NCI-H69 (cell line): Measurements from ENCODE around the gene CMSS1.

Experiments
- DNase-seq: peaks from one replicate; lab custom pipeline; 2025; lab: John Stamatoyannopoulos, UW

The CMSS1 gene

DNA sequence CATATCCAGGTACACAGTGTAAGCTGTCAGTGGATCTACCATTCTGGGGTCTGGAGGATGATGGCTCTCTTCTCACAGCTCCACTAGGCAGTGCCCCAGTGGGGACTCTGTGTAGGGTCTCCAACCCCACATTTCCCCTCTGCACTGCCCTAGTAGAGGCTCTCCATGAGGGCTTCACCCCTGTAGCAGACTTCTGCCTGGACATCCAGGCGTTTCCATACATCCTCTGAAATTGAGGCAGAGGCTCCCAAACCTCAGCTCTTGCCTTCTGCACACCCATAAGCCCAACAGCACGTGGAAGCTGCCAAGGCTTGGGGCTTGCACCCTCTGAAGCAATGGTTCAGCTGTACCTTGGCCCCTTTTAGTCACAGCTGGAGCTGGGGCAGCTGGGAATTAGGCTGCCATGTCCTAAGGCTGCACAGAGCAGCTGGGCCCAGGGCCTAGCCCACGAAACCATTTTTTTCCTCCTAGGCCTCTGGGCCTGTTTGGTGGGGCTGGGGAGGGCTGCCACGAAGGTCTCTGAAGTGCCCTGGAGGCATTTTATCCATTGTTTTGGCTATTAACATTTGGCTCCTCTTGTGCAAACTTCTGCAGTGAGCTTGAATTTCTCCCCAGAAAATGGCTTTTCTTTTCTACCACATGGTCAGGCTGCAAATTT is 362.2 kb downstream of the CMSS1 start:
- no peak for DNase-seq

DNA sequence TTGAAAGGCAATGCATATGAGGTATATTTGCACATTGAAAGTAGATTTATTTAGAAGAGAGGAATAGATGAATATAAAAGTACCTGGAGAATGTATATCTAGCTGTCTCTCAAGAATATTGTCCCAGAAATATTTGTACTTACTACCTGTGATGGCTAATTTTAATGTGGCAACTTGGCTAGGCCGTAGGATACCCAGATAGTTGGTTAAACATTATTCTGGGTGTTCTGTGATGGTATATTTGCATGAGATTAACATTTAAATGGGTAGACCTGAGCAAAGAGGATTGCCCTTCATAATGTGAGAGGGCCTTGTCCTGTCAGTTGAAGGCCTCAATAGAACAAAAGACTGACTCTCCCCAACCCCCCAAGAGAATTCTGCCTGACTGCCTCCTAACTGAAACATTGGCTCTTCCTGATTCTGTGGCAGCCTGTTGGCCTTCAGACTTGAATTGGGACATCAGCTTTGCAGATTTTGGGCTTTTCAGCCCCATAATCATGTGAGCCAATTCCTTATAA is 366.0 kb downstream of the CMSS1 start:
- no peak for DNase-seq

DNA sequence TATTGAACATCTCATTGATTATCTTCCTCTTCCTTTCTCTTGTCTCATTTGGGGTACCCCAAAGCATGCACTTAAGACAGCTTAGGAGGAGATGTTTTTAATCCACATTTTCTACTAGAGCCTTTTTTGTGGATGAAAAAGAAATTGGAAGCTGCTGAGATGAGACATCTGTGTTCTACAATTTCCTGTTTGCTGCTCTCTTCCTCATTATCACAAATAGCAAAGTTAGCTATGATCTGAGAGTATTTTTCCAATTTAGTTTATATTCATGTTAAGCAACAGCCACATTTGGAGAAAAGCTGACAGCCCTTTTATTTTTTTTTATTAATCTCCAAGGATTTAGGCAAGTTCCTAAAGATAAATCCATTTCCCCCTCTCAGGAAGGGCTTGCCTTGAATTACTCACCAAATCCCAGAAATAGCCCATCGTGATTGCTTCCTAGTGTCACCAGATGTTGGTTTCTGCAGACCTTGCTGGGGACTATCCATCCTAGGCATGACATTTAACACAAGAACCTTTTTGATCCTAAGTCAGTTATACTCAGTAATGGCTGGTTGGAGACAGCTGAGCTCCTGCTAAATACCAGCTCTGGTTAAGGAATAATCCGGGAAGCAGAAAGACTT is 367.4 kb downstream of the CMSS1 start:
- DNase-seq = no peak

DNA sequence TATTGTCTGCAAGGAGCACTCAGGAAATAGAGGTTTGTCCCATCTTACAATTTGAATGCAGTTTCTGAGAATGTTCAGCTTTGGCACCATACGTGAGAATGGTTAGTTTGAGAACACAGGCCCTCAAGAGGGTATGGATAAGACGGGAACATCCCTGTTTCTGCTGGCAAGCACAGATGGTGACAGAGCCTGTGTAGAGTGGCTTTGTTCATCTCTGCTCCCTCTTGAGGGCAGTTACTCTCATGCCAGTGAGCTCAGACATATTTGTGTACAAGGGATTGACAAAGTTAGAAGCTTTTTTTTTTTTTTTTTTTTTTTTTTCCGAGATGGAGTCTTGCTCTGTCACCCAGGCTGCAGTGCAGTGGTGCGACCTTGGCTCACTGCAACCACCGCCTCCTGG is 368.2 kb downstream of the CMSS1 start:
- no peak for DNase-seq

DNA sequence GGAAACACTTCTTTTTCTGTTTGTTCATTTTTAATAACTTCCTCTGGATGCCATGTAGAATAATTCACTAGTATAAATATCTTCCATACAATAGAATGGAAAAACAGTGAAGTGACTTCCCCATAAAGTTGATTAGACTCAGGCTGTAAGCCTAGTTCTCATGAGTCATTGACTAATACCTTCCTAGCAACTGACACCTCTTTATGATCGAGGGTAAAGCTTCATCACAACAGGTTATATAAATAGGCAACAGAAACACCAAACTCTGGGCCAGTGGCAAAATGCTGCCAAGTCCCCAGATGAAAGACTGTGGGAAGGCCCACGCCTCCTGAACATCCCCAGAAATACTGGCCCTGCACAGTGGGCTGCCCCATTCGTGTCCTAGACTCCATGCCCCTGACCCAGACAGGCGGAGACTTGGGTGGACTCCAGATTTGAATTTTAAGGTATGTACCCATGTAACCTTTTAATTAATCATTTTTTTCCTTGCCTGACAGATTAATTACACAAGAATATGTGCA is 371.8 kb downstream of the CMSS1 start:
- no peak for DNase-seq

DNA sequence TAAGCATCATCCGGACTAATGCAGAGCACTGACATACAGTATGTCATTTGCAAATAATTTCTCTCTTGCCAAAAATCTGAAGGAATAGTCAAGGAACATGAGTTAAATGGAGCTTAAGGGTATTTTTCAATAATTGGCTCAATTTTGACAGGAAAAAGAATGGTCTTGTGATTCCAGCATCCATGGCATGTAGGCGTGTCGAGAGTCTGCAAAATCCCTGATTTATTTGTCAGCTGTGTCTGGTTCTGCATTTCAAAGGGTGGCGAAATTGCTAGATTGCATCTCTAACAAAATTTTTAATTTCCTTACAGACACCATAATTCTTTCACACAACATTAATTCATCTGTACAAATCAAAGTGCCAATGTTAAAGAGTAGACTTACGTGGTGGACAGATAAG is 377.7 kb downstream of the CMSS1 start:
- DNase-seq = no peak

DNA sequence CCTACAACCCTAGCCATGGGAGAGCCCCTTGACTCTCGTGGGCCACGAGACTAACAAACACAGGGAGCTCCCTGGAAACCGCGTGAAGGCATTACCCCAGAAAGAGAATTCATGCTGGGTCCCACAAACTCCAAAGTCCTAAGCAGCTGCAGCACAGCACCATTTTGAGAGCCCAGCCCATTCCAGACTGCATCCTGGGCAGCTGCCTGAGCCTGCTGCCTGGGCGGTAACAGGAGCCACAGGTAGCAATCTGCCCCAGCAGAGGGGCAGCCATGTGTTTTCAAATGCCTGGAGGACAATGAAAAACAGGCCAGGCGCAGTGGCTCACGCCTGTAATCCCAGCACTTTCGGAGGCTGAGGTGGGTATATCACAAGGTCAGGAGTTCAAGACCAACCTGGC is 380.2 kb downstream of the CMSS1 start:
- DNase-seq = no peak

DNA sequence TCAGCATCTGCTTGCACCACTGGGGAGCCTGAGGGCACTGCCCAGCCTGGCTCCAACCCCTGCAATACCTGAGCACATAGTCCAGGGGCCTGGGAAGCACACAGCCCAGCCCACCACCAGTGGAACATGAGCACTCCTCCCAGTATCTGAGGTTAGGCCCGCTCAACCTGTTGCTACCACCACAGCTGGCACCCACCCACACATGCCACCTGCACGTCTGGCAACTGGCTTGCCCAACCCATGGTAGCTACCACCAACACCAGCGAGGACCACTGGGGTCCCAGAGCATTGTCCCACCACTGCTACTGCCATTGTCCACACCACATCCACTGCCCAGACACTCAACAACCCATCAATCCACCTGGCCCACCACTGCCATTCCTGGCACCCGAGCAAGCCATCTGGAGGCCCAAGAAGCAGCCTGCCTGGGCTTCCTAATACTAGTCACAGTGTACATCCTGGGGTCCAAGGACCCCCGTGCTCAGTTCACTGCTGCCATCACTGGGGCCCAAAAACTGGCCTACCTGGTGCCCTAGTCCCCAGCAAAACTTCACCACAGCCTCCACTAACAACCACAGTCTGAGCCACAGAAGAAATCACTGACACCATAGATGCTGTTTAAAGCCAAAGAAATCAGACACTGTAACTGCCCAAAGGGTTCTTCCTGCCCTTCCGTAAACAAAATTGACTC is 381.1 kb downstream of the CMSS1 start:
- DNase-seq = no peak

DNA sequence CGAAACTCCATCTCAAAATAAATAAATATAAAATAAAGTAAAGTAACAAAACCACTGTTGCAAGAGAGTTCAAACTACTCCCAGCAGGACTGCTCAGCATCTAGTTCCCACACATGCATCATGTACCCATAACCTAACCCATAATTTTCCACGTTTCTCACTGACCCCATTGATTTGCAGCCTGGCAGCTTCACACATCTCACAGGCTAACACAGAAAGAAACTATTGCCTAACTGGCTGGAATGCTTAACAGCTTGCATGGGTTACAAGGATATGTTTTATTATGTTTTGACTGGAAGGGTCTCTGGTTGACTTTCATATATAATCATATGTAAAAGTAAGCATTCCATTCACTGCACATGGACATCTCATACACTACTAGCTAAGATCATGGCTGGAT is 387.5 kb downstream of the CMSS1 start:
- DNase-seq = peak; percentile 14

DNA sequence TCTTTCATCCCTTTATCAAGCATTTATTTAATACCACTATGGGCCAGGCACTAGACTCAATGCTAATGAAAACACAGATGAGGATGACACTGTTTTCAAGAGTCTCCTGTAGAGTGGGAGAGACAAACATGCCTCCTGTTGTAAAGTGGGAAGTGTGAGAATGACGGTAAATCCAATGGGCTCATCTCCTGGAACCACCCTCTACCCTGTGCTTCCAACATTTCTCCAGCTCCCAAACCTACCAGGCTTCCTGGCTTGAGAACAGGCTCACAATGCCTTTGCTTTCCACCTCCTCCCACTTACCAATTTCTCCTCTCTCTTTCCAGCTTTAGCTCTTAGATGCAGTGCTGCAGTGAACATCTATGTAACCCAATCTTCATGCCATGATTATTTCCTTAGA is 389.0 kb downstream of the CMSS1 start:
- DNase-seq = no peak

DNA sequence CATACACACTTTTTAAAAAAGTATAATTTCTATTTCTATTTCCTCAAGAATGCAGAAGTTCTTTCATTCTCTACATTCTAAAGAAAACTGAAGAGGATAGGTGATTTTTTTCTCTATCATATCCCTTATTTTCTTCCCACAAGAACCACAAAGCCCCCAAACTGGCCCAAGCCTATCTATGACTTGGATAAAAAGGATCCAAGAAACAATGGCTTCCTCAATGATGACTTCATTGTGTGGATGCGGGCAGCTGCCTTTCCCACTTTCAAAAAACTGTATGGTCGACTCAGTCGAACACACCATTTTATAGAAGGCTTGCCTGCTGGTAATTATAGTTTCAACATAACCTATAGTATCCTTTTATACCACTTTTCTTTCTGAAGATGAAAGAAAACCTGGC is 390.2 kb downstream of the CMSS1 start:
- DNase-seq = no peak

DNA sequence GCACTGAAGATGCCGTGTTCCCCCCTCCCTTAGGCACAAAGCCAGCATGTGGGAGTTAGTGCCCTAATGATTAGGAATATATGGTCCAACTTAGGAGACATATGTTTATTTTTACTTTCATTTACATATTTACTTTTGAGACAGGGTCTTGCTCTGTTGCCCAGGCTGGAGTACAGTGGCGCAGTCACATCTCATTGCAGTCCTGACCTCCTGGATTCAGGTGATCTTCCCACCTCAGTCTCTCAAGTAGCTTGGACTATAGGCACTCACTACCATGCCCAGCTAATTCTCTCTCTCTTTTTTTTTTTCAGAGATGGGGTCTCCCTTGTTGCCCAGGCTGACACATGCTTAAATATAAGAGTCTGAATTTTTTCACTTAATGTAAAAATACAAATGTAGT is 391.5 kb downstream of the CMSS1 start:
- no peak for DNase-seq

DNA sequence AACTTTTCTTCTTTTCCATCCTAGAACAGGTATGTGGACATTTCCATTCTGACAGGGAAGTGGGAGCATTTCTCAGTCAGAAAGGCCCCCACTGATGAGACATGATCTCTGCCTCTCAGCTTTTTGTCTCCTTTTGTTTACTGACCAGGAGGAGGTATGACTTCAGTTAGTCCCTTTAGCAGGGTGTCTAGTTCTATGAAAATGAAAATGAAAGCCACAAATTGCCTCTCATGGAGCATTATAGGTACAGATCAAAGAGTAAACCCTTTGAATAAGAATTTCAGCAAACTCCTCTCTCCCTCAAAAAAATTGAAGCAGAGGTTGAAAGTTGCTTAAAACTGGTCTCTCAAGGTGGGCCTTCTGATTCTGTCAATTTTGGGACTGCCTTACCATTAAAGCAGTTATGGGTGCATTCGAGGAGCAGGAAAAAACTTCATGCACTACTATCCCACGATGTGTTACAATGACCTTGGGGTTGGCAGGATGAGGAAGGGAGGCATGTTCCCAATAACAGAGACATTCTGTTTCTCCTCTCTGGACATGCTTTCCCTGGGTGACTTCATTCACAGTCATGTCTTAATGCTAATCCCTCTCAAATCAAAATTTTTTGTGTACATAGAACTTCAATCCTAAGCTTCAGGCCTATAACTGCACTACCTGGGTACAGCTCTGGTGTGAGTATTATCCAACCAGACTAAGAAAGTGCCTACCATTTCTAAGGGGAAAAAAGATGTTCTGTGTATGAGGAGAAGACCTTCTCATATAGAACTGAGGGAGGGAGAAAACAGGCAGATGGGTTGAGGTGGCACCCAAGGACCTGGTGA is 392.5 kb downstream of the CMSS1 start:
- peak; percentile 69 for DNase-seq

DNA sequence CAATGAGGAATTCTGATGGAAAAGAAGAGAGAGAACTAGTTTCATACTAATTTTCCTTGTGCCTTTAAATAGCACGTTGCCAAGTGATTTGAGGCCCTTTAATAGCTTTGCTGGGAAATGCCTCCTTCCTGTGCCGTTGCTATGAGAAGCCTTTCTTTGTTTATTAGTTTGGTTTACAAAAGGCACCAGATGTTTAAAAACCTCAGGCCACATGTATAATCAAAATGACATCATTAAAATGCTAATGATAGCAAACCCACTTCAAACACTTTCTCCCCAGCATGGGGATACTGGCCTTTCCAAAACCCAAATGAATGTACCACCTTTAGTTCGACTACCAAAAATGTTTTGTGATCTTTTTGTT is 393.1 kb downstream of the CMSS1 start:
- peak; percentile 84 for DNase-seq

DNA sequence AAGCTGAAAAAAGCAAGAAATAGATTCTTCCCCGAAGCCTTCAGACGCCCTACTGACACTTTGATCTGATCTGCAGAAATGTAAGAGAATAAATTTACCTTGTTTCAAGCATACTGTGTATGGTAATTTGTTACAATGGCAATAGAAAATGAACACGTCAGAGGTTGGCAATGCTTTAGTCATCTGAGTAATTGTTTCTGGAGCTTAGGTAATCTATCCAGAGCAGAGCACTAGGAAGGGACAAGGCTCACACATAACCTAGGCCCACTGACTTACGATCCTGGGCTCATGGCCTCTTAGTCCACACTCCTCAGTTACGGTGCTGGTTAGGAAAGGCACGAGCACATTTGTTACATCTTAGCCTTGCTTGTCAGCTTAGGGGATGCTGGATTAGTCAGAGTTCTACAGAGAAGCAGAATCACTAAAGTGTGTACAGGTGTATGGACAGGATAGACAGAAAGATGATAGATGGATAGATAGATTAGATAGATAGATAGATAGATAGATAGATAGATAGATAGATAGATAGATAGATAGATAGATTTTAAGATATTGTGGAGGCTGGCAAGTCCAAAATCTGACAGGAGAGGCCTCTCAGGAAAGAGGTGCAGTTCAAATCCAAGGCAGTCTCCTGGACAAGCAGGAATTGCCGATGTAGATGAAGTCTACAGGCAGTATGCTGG is 396.4 kb downstream of the CMSS1 start:
- no peak for DNase-seq

DNA sequence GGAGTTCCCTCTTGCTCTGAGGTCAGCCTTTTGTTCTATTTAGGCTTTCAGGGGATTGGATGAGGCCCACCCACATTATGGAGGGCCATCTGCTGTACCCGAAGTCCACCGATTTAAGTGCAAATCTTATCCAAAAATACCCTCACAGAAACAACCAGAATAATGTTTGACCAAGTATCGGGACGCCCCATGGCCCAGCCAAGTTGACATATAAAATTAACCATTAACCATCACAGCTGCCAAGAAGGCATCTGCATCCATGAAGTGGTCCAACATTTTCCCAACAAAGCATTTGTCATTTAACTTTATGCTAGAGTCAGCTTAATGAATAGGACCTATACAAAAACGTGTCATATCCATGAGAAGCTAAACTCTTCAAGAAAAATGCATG is 396.9 kb downstream of the CMSS1 start:
- DNase-seq = no peak

DNA sequence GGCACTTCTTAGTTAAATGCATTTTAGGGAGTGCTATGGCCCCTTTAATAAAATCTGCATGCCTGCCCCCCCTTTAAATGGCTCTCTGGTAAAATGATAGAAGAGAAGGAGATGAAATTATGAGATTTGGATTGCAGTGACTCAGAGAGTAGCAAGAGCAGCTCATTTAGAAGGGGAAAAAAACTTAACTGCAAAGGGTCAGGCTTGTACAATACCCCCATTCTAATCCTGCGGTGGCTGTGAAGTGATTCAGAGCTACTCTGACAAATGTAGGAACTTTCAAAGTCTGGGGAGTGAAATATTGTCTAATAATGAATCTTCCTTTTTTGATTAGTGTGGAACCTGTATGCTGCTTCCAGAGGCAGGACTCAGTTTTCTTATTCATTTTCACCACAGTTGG is 399.1 kb downstream of the CMSS1 start:
- DNase-seq = no peak

DNA sequence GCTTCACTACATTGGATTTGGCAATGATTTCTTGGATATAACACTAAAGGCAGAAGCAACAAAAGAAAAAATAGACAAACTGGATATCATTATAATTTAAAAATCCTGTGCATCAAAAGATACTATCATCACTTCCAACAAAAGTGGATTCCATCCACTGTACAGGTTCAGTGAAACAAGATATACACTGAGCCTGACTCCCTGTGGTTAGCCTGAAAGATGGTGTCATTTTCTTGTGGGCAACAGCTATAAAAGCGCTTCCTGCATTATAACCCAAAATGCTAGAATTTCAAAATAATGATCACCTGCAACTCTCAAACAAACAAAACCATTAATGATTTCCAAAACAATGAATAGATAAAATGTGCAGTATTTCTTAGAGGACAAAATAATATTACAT is 403.5 kb downstream of the CMSS1 start:
- no peak for DNase-seq

DNA sequence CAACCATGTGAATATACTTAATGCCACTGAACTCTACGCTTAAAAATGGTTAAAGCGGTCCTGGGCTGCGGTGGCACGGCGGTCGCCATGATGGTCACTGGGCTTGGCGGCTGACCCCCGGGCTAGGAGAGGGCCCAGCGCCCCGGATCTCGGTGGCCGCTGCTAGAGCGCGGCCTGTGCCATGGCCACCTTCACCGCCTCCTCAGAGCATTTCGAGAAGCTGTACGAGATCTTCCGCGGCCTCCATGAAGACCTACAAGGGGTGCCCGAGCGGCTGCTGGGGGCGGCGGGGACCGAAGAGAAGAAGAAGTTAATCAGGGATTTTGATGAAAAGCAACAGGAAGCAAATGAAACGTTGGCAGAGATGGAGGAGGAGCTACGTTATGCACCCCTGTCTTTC is 407.5 kb downstream of the CMSS1 start:
- DNase-seq = no peak

DNA sequence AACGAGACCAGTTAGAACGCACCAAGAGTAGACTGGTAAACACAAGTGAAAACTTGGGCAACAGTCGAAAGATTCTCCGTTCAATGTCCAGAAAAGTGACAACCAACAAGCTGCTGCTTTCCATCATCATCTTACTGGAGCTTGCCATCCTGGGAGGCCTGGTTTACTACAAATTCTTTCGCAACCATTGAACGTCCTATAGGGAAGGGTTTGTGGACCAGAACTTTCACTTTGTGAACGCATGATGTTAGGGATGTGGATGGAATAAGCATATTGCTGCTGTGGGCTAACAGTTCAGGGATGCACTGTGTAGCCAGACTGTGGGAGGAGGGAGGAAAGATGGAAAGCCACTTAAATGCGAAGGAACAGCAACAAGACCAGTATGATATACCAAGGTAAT is 408.2 kb downstream of the CMSS1 start:
- no peak for DNase-seq

DNA sequence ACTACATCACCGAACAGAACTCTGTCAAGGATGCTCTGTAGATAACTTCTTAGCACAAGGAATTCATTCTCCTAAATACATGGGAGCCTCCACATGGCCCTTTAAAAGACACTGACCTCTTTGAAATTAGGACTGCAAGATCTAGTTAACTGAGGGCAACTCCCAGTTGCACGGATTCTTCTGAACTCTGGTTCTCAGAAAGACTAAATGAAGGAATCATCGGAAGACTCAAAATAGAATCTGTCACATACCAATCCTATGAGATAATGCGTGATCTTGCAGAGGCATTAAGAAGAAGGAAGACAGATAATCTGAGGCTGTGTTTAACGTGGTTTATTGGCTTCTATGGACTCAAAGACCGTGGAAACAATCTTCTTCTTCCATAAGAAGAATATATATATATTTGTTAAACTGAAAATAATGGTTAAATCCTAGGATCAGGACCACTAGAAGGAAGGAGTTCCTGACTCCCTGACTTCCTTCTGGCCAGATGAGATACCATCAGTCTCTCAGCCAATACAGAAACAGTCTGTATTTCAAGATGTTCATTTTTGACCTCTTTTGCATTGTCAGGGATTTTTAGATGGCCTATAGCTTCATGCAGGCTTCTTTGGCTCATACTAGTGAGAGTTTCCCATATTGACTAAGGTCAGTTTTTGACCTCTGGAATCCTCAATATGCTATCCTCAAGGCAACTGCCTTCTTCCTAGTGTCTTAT is 409.2 kb downstream of the CMSS1 start:
- no peak for DNase-seq
